Liver (tissue), 9 donors: ENCODE measurements around the gene PNMA6E. TPM values are rescaled to one million over a fixed set of nuclear protein-coding genes. Genes with fewer than 3 reads are reported as not detected.

ENCODE experiments used
- DNase-seq: peaks from one replicate; pipeline ENCODE4 v3.0.0-alpha.2; 2017; ENCODE audit warnings: low spot score
- H3K27ac ChIP-seq, 2 donors: one replicate each; pipeline ENCODE4 v1.7.0; 2013; ENCODE audit warnings: inconsistent platforms in 2 of 2, low read length in 2 of 2, control low read depth in 1 of 2, low read depth in 1 of 2, mild to moderate bottlenecking in 1 of 2
- H3K27me3 ChIP-seq, 4 donors: one replicate each; pipeline versions ENCODE4 v1.6.1 to v1.7.0; 2013; ENCODE audit warnings: low read length in 3 of 4, inconsistent platforms in 1 of 4, mild to moderate bottlenecking in 1 of 4, moderate library complexity in 1 of 4; ENCODE audit not compliant: control insufficient read depth in 4 of 4, insufficient read depth in 4 of 4
- H3K36me3 ChIP-seq, 4 donors: one replicate each; pipeline versions ENCODE4 v1.6.1 to v1.7.0; 2013; ENCODE audit warnings: low read length in 3 of 4, mild to moderate bottlenecking in 3 of 4, low read depth in 1 of 4, moderate library complexity in 1 of 4; ENCODE audit not compliant: control insufficient read depth in 4 of 4, insufficient read depth in 3 of 4
- H3K4me1 ChIP-seq, 4 donors: one replicate each; pipeline versions ENCODE4 v1.6.1 to v1.7.0; 2013; ENCODE audit warnings: low read length in 3 of 4, mild to moderate bottlenecking in 3 of 4, moderate library complexity in 1 of 4; ENCODE audit not compliant: control insufficient read depth in 4 of 4, insufficient read depth in 4 of 4
- H3K4me3 ChIP-seq, 3 donors: one replicate each; pipeline versions ENCODE4 v1.6.1 to v1.7.0; 2013; ENCODE audit warnings: low read length in 3 of 3, control low read depth in 1 of 3, low read depth in 1 of 3, mild to moderate bottlenecking in 1 of 3
- H3K9ac ChIP-seq, 2 donors: one replicate each; pipeline ENCODE4 v1.7.0; 2013; ENCODE audit warnings: low read length in 2 of 2, mild to moderate bottlenecking in 2 of 2, moderate library complexity in 2 of 2, control low read depth in 1 of 2, low read depth in 1 of 2
- H3K9me3 ChIP-seq, 4 donors: one replicate each; pipeline versions ENCODE4 v1.6.1 to v1.7.0; 2013; ENCODE audit warnings: low read length in 3 of 4; ENCODE audit not compliant: control insufficient read depth in 4 of 4
- ATF3 ChIP-seq: IDR thresholded peaks from 2 replicates; pipeline ENCODE4 v1.6.1; 2016; ENCODE audit warnings: antibody characterized with exemption
- CTCF ChIP-seq: fragments of 150-350 bp; IDR thresholded peaks from 2 replicates; pipeline ENCODE4 v1.5.1; 2017; ENCODE audit warnings: improper control_type of control experiment, low read depth, low read length; ENCODE audit not compliant: missing input control
- EGR1 ChIP-seq, 2 donors: IDR thresholded peaks; 2 replicates each; pipeline ENCODE4 v1.6.1; 2016 to 2018; ENCODE audit warnings: antibody characterized with exemption in 2 of 2, low read depth in 2 of 2
- FOXA1 ChIP-seq: IDR thresholded peaks from 2 replicates; pipeline ENCODE4 v1.6.1; 2016; ENCODE audit warnings: antibody characterized with exemption
- FOXA2 ChIP-seq: IDR thresholded peaks from 2 replicates; pipeline ENCODE4 v1.6.1; 2016; ENCODE audit warnings: antibody characterized with exemption
- HNF4G ChIP-seq: IDR thresholded peaks from 2 replicates; pipeline ENCODE4 v1.6.1; 2016; ENCODE audit warnings: antibody characterized with exemption
- JUND ChIP-seq, 2 donors: IDR thresholded peaks; 2 replicates each; pipeline ENCODE4 v1.6.1; 2016; ENCODE audit warnings: antibody characterized with exemption in 2 of 2
- MAX ChIP-seq: IDR thresholded peaks from 2 replicates; pipeline ENCODE4 v1.6.1; 2016; ENCODE audit warnings: antibody characterized with exemption
- NR2F2 ChIP-seq: IDR thresholded peaks from 2 replicates; pipeline ENCODE4 v1.6.1; 2016; ENCODE audit warnings: antibody characterized with exemption
- RAD21 ChIP-seq, 2 donors: IDR thresholded peaks; 2 replicates each; pipeline ENCODE4 v1.6.1; 2016; ENCODE audit warnings: antibody characterized with exemption in 2 of 2, mild to moderate bottlenecking in 2 of 2
- REST ChIP-seq: IDR thresholded peaks from 2 replicates; pipeline ENCODE4 v1.6.1; 2016; ENCODE audit warnings: antibody characterized with exemption, mild to moderate bottlenecking
- RXRA ChIP-seq, 2 donors: IDR thresholded peaks; 2 replicates each; pipeline ENCODE4 v1.6.1; 2017 to 2018; ENCODE audit warnings: antibody characterized with exemption in 2 of 2, mild to moderate bottlenecking in 1 of 2
- SP1 ChIP-seq: IDR thresholded peaks from 2 replicates; pipeline ENCODE4 v1.6.1; 2018; ENCODE audit warnings: antibody characterized with exemption, mild to moderate bottlenecking
- TAF1 ChIP-seq: conservative IDR thresholded peaks from 2 replicates; pipeline ENCODE4 v1.6.1; 2016; ENCODE audit warnings: antibody characterized with exemption, mild to moderate bottlenecking
- ZBTB33 ChIP-seq: IDR thresholded peaks from 2 replicates; pipeline ENCODE4 v1.6.1; 2016; ENCODE audit warnings: antibody characterized with exemption
- WGBS: extraction: QIAGEN DNeasy Blood & Tissue Kit; methylation state at CpG from one replicate; pipeline ENCODE4 v1.1.7; 2013; 5-methylcytosine and 5-hydroxymethylcytosine counted together
- polyA plus RNA-seq, 2 donors: library from polyadenylated mRNA; stranded (reverse) in 1 of 2; unstranded in 1 of 2; fragments of 200-250 nt in 1 of 2; fragments of >200 nt in 1 of 2; fragmentation: Nextera tagmentation in 1 of 2; extraction: Ambion mirVana in 1 of 2; gene quantifications; one replicate each; pipeline versions ENCODE4 v1.2.1 to v1.2.3, GENCODE V29; 2013 to 2015
- total RNA-seq, 2 donors: library from RNA; depleted of rRNA; stranded (reverse); fragments of >200 nt; gene quantifications; one replicate each; pipeline ENCODE4 v1.2.3, GENCODE V29; 2014
- donor health status: healthy.
- donor health status: healthy.
- donor health status: healthy.
- donor health status: healthy.
- donor health status: healthy.

The PNMA6E gene
- total and polyA plus RNA-seq, 4 donors = not detected

GRCh38 chrX:153410888-153411254 lies 9.7 kb upstream of the PNMA6E start:
- Histone ChIP-seq H3K27ac (no peak overlapping the region), H3K4me3 (peak overlapping the region in 1 of 3 donors; percentile 48), H3K9ac (no peak overlapping the region), H3K27me3 (no peaks in the 10 kb centered on the region), H3K36me3 (no peaks in the 10 kb centered on the region), H3K9me3 (no peaks in the 10 kb centered on the region), H3K4me1 (peaks cover 4 to 19% (median 10%) of the 10 kb centered on the region in 4 donors)
- DNase-seq = no peak
- TF ChIP-seq FOXA2 = no peak
- no peak for TF ChIP-seq HNF4G
- TF ChIP-seq RAD21 (IDR thresholded peaks at IDR 0.05) = no peak
- TF ChIP-seq CTCF = no peak
- TF ChIP-seq FOXA1 = no peak
- TF ChIP-seq MAX = no peak
- no peak for TF ChIP-seq SP1
- TF ChIP-seq ATF3 = no peak
- WGBS = 52% methylated on average over 12 of the region's 12 CpGs

GRCh38 chrX:153410373-153410772 lies 9.2 kb upstream of the PNMA6E start:
- H3K4me3 ChIP-seq = no peak overlapping the region
- no peak overlapping the region for H3K27ac ChIP-seq
- no peak overlapping the region for H3K9ac ChIP-seq
- H3K4me1 ChIP-seq = peaks cover 4 to 19% (median 10%) of the 10 kb centered on the region in 4 donors
- H3K9me3 ChIP-seq = no peaks in the 10 kb centered on the region
- H3K27me3 ChIP-seq = no peaks in the 10 kb centered on the region
- no peaks in the 10 kb centered on the region for H3K36me3 ChIP-seq
- no peak for DNase-seq
- 88% methylated on average over 15 of the region's 15 CpGs for WGBS
- no peak for TF ChIP-seq FOXA2
- TF ChIP-seq ZBTB33 = no peak
- no peak for TF ChIP-seq ATF3
- no peak for TF ChIP-seq NR2F2
- TF ChIP-seq EGR1 (IDR thresholded peaks at IDR 0.05; ENCODE audit: low read depth in 2 of 2) = no peak
- TF ChIP-seq FOXA1 = no peak
- no peak for TF ChIP-seq SP1
- no peak for TF ChIP-seq RXRA (IDR thresholded peaks at IDR 0.05)
- no peak for TF ChIP-seq TAF1
- TF ChIP-seq REST = no peak
- TF ChIP-seq JUND (IDR thresholded peaks at IDR 0.05) = no peak
- no peak for TF ChIP-seq MAX
